Glutamatergic neuron (in vitro differentiated cells): Measurements from ENCODE around the gene SESN2. TPM values are rescaled to one million over a fixed set of nuclear protein-coding genes. Genes with fewer than 3 reads are reported as not detected.

Experiments
- DNase-seq: peaks from one replicate; pipeline ENCODE4 v3.0.0; 2022
- H3K27ac Mint-ChIP-seq: one replicate; pipeline ENCODE4 v1.8.0; 2020; ENCODE audit warnings: mild to moderate bottlenecking, mixed read lengths, inconsistent platforms; ENCODE audit not compliant: unreplicated experiment
- H3K27me3 Mint-ChIP-seq: one replicate; pipeline ENCODE4 v1.8.0; 2020; ENCODE audit warnings: mild to moderate bottlenecking, moderate library complexity, mixed read lengths, inconsistent platforms; ENCODE audit not compliant: unreplicated experiment
- H3K36me3 Mint-ChIP-seq: one replicate; pipeline ENCODE4 v1.8.0; 2020; ENCODE audit warnings: mild to moderate bottlenecking, mixed read lengths, inconsistent platforms; ENCODE audit not compliant: unreplicated experiment
- H3K4me1 Mint-ChIP-seq: one replicate; pipeline ENCODE4 v1.8.0; 2020; ENCODE audit warnings: mild to moderate bottlenecking, low read depth, mixed read lengths, inconsistent platforms; ENCODE audit not compliant: unreplicated experiment
- H3K4me3 Mint-ChIP-seq: one replicate; pipeline ENCODE4 v1.8.0; 2020; ENCODE audit warnings: mild to moderate bottlenecking, mixed read lengths, inconsistent platforms; ENCODE audit not compliant: unreplicated experiment
- H3K9me3 Mint-ChIP-seq: one replicate; pipeline ENCODE4 v1.8.0; 2020; ENCODE audit warnings: mild to moderate bottlenecking, moderate library complexity, mixed read lengths, inconsistent platforms; ENCODE audit not compliant: unreplicated experiment
- total RNA-seq: library from RNA; stranded (reverse); fragmentation: NEBNext Ultra II Directional; extraction: Animal tissue kit (Norgen Biotek cat#: 25700); gene quantifications from one replicate; pipeline ENCODE4 v1.2.1, GENCODE V29; 2021; ENCODE audit not compliant: unreplicated experiment
- TF ChIP-seq, protein P1 (sequence below): fragments of 200-600 bp; sonication (generic); IDR thresholded peaks from one replicate; pipeline ENCODE4 v1.5.0; 2021; ENCODE audit not compliant: partially characterized antibody, unreplicated experiment

The SESN2 gene
- total RNA-seq, 1 donor from 2014 or later = 57.2 TPM

DNA sequence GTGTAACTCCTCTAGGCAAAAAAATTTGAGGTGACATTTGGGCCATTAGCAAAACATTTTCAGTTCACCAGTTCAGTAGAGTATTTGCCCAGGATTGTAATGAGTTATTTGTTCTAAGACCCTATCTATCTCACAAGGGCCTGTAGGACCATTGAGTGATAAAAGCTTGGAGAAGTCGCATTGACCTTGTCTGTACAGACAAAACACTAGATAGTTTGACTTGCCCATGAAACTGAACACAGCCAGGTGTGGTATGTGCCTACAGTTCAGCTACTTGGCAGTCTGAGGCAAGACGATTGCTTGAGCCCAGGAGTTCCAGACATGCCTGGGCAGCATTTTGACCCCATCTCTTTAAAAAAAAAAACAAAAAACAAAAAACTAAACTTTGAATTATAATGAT is 20.3 kb upstream of the SESN2 start:
- Mint-ChIP-seq H3K9me3 (no peaks in the 10 kb centered on the region), H3K36me3 (no peaks in the 10 kb centered on the region), H3K4me3 (no peak overlapping the region), H3K27ac (no peak overlapping the region), H3K27me3 (no peaks in the 10 kb centered on the region), H3K4me1 (no peaks in the 10 kb centered on the region)
- TF ChIP-seq, protein P1, sequence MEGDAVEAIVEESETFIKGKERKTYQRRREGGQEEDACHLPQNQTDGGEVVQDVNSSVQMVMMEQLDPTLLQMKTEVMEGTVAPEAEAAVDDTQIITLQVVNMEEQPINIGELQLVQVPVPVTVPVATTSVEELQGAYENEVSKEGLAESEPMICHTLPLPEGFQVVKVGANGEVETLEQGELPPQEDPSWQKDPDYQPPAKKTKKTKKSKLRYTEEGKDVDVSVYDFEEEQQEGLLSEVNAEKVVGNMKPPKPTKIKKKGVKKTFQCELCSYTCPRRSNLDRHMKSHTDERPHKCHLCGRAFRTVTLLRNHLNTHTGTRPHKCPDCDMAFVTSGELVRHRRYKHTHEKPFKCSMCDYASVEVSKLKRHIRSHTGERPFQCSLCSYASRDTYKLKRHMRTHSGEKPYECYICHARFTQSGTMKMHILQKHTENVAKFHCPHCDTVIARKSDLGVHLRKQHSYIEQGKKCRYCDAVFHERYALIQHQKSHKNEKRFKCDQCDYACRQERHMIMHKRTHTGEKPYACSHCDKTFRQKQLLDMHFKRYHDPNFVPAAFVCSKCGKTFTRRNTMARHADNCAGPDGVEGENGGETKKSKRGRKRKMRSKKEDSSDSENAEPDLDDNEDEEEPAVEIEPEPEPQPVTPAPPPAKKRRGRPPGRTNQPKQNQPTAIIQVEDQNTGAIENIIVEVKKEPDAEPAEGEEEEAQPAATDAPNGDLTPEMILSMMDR = no peak
- no peak for DNase-seq

DNA sequence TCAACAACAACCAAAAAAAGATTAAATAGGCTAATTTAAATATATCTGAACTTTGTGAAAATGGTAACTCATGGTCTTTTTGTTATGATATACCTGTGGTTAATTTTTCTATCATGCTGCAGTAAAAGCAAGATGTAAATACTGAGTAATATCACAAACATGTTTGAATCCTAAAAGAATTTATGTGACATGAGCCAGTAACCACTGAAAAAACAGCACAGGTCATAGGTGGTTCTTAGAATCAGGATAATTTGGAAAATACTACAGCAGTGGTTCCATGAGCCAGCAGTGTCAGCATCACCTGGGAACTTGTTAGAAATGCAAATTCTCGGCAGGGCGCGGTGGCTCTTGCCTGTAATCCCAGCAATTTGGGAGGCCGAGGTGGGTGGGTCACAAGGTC is 19.3 kb upstream of the SESN2 start:
- no peak overlapping the region for H3K4me3 Mint-ChIP-seq
- no peak overlapping the region for H3K27ac Mint-ChIP-seq
- no peaks in the 10 kb centered on the region for H3K4me1 Mint-ChIP-seq
- no peaks in the 10 kb centered on the region for H3K9me3 Mint-ChIP-seq
- TF ChIP-seq, protein P1 = no peak
- no peaks in the 10 kb centered on the region for H3K36me3 Mint-ChIP-seq
- DNase-seq = no peak
- no peaks in the 10 kb centered on the region for H3K27me3 Mint-ChIP-seq

DNA sequence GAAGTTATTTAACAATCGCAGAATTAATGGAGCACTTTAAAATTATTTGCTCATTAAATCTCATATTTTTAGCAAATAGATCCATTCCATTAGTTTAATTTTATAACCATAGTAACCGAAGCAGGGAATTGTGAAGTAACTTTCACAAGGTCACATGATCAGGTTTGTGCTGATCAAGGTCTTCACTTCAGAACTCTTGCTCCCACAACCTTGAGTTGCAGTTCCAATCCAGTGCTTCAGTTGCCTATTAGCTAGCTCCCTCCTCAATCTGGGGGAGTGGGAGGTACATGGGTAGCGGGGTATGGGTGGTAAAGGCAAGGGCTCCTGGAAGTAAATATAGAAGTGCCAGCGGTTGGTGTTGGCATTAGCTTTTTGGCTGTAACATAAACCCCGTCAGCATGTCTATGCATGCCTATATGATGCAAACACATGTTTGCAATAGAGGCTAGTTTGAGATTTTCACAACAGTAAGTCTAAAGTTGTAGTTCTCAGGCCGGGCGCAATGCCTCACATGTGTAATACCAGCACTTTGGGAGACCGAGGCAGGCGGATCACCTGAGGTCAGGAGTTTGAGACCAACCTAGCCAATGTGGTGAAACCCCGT is 17.6 kb upstream of the SESN2 start:
- Mint-ChIP-seq H3K27ac (no peak overlapping the region), H3K27me3 (no peaks in the 10 kb centered on the region), H3K4me1 (peaks cover 3% of the 10 kb centered on the region), H3K36me3 (no peaks in the 10 kb centered on the region), H3K4me3 (no peak overlapping the region), H3K9me3 (no peaks in the 10 kb centered on the region)
- TF ChIP-seq, protein P1 = no peak
- DNase-seq = no peak

DNA sequence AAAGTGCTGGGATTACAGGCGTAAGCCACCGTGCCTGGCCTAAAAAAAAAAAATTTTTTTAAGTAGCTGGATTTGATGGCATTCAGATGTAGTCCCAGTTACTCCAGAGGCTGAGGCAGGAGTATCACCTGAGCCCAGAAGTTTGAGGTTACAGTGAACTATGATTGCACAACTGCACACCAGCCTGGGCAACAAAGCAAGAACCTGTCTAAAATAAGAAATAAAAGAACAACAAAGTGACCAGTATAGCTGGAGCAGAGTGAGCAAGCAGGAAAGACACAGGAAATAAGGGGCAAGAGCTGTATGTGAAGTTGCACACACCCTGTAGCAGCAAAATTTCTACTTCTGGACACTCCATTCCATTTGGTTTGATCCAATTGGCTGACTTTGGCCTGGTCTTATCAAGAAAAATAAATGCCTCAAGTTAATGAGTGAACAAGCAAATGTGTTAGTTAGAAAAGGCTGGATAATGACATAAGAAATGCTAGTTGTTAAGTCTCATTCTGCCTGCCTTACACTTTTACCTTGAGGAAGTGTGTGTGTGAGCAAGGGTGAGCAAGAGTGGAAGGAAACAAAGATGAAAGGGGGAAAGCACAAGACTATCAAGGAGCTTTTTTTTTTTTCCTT is 15.5 kb upstream of the SESN2 start:
- no peak overlapping the region for H3K4me3 Mint-ChIP-seq
- no peak for DNase-seq
- TF ChIP-seq, protein P1 = no peak
- H3K9me3 Mint-ChIP-seq = no peaks in the 10 kb centered on the region
- H3K36me3 Mint-ChIP-seq = no peaks in the 10 kb centered on the region
- H3K27me3 Mint-ChIP-seq = no peaks in the 10 kb centered on the region
- no peak overlapping the region for H3K27ac Mint-ChIP-seq
- peaks cover 9% of the 10 kb centered on the region for H3K4me1 Mint-ChIP-seq

DNA sequence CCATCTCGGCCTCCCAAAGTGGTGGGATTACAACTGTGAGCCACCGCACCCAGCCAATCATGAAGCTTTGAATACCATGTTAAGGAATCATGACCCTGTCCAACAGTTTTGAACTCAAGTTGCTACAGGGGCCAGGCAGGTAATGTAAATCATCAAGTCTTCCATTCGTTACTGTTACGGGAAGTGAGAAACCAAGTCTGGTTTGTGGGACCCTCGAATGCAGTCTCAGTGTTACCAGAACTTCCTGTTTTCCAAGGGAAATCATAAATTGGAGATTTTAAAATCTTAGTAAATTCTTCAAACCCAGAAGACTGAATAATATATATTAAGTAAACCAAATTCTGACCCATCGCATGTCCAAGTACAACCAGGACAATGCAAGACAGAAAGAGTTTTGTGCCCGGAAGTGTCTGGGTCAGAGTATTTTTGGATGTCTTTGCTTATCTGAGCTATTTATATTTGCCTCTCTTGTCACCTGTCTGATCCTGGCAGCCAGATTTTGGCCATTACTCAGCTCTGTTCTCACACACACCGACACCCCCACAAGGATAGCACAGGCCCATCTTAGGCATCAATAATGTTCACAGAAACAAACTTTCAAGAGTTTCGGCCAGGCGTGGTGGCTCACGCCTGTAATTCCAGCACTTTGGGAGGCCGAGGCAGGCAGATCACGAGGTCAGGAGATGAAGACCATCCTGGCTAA is 14.6 kb upstream of the SESN2 start:
- H3K9me3 Mint-ChIP-seq = no peaks in the 10 kb centered on the region
- DNase-seq = no peak
- no peak overlapping the region for H3K27ac Mint-ChIP-seq
- TF ChIP-seq, protein P1 = no peak
- no peaks in the 10 kb centered on the region for H3K36me3 Mint-ChIP-seq
- peaks cover 12% of the 10 kb centered on the region for H3K4me1 Mint-ChIP-seq
- peak overlapping the region; percentile 18 for H3K4me3 Mint-ChIP-seq
- no peaks in the 10 kb centered on the region for H3K27me3 Mint-ChIP-seq
